GM19239 (cell line): Measurements from ENCODE around the gene PCDHGA7.
"Not testable (repeated sequence)": the region's sequence is repeated elsewhere in the genome, so short reads cannot be mapped to it uniquely, and the experiment has no call there.

Experiments used
- DNase-seq: peaks from one replicate; pipeline ENCODE4 v3.0.0; 2011; ENCODE audit warnings: low spot score; ENCODE audit not compliant: insufficient read length
- FAIRE-seq: peaks from 2 replicates; lab custom pipeline; 2011; peaks lifted over from hg19 to GRCh38; lab: Jason Lieb, UNC

Gene PCDHGA7

DNA sequence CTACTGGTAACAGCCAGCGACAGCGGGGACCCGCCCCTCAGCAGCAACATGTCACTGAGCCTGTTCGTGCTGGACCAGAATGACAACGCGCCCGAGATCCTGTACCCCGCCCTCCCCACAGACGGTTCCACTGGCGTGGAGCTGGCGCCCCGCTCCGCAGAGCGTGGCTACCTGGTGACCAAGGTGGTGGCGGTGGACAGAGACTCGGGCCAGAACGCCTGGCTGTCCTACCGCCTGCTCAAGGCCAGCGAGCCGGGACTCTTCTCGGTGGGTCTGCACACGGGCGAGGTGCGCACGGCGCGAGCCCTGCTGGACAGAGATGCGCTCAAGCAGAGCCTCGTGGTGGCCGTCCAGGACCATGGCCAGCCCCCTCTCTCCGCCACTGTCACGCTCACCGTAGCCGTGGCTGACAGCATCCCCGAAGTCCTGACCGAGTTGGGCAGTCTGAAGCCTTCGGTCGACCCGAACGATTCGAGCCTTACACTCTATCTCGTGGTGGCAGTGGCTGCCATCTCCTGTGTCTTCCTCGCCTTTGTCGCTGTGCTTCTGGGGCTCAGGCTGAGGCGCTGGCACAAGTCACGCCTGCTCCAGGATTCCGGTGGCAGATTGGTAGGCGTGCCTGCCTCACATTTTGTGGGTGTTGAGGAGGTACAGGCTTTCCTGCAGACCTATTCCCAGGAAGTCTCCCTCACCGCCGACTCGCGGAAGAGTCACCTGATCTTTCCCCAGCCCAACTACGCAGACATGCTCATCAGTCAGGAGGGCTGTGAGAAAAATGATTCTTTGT lies 12.1 kb downstream of the PCDHGA7 start:
- FAIRE-seq, DNase-seq: not testable (repeated sequence)

DNA sequence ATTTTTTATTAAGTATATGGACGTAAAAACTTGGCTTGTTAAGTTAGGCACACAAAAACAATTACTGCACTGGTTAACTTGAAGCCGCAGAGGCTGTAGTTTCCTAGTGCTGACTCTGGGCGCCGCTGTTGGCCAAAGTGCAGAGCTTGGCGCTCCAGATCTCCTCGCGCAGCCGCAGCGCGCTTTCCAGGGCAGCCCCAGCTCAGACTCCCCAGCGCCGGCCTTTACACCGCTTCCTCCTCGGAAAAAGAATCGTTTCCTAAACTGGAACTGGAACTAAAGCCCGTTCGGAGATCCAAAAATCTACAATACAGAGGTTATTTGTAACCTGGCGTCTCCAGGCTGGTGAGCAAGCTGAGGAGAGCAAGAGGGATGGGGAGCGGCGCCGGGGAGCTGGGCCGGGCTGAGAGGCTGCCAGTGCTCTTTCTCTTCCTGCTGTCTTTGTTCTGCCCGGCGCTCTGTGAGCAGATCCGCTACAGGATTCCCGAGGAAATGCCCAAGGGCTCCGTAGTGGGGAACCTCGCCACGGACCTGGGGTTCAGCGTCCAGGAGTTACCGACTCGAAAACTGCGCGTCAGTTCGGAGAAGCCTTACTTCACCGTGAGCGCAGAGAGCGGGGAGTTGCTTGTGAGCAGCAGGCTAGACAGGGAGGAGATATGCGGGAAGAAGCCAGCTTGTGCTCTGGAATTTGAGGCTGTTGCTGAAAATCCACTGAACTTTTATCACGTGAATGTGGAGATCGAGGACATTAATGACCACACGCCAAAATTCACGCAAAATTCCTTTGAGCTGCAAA lies 15.4 kb downstream of the PCDHGA7 start, which contains the start of gene PCDHGB5:
Gene PCDHGB5 (plus strand): TSS at position 192 of the 796 bp plus-strand sequence. CDS start 181 bp downstream, at position 373.
- peak; percentile 86 for FAIRE-seq
- DNase-seq: not testable (repeated sequence)

GRCh38 chr5:141398608-141399007 lies 16.1 kb downstream of the PCDHGA7 start:
- no peak for FAIRE-seq
- DNase-seq: no peak

DNA sequence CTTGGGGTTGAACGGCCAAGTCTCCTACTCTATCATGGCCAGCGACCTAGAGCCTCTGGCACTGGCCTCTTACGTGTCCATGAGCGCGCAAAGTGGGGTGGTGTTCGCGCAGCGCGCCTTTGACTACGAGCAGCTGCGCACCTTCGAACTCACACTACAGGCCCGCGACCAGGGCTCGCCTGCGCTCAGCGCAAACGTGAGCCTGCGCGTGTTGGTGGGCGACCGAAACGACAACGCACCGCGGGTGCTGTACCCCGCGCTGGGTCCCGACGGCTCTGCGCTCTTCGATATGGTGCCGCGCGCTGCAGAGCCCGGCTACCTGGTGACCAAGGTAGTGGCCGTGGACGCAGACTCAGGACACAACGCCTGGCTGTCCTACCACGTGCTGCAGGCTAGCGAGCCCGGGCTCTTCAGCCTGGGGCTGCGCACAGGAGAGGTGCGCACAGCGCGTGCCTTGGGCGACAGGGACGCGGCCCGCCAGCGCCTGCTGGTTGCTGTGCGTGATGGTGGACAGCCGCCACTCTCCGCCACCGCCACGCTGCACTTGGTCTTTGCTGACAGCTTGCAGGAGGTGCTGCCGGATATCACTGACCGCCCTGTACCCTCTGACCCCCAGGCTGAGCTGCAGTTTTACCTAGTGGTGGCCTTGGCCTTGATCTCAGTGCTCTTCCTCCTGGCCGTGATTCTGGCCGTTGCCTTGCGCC lies 17.2 kb downstream of the PCDHGA7 start:
- no peak for FAIRE-seq
- no peak for DNase-seq

DNA sequence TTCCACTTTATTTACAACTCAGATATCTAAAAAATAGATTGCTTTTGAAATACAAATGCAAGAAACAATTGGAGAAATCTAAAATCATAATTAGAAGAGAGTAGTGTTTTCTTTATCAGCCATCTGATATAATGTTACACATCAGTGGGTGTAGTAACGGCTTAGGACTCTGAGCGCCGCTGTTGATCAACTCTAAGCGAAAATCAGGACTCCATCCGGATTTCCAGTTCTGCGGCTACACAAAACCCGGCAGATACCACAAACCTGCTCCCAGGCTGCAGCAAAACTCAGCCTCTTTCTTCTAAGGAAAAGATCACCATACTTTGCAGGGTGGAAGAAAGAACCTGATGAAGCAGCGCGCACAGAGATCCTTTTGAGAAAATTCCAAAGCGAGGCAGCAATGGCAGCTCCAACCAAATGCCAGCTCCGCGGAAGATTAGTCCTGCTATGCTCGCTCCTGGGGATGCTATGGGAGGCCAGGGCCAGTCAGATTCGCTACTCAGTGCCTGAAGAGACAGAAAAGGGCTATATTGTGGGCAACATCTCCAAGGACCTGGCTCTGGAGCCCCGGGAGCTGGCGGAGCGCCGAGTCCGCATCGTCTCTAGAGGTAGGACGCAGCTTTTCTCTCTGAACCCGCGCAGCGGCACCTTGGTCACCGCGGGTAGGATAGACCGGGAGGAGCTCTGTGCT lies 20.2 kb downstream of the PCDHGA7 start, which contains the start of gene PCDHGA9:
Gene PCDHGA9 (plus strand): TSS at position 226 of the 691 bp plus-strand sequence. CDS start 175 bp downstream, at position 401.
- DNase-seq: no peak
- FAIRE-seq: no peak

GRCh38 chr5:141403387-141403786 lies 20.8 kb downstream of the PCDHGA7 start:
- FAIRE-seq (no peak), DNase-seq (no peak)

GRCh38 chr5:141407790-141408505 lies 25.4 kb downstream of the PCDHGA7 start, which contains the start of gene PCDHGB6:
PCDHGB6 (plus strand) TSS chr5:141408021; CDS start chr5:141408203, 182 bp downstream.
- peak; percentile 84 for FAIRE-seq
- DNase-seq: peak; percentile 44

DNA sequence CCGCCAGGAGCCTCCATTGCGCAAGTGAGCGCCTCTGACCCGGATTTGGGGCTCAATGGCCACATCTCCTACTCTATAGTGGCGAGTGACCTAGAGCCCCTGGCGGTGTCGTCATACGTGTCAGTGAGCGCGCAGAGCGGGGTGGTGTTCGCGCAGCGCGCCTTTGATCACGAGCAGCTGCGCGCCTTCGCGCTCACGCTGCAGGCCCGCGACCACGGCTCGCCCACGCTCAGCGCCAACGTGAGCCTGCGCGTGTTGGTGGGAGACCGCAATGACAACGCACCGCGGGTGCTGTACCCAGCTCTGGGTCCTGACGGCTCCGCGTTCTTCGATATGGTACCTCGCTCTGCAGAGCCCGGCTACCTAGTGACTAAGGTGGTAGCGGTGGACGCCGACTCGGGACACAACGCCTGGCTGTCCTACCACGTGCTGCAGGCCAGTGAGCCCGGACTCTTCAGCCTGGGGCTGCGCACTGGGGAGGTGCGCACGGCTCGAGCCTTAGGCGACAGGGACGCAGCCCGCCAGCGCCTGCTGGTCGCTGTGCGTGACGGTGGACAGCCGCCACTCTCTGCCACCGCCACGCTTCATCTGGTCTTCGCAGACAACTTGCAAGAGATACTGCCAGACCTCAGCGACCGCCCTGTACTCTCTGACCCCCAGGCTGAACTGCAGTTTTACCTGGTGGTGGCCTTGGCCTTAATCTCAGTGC lies 27.2 kb downstream of the PCDHGA7 start:
- FAIRE-seq: no peak

DNA sequence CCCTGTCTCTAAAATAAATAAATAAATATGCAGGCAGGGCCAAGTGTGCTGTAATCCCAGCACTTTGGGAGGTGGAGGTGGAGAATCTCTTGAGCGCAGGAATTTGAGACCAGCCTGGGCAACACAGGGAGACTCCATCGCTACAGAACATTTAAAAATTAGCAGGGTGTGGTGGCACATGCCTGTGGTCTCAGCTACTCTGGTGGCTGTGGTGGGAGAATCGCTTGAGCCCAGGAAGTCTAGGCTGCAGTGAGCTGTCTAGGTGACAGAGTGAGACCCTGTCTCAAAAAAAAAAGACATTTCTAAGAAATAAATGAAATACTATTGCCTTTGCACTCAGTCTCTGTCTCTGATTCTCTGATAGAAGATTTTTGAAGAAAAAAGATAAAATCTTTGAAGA lies 29.0 kb downstream of the PCDHGA7 start:
- no peak for DNase-seq
- FAIRE-seq: no peak

More for the DNA sequence above, 27.2 kb downstream of the PCDHGA7 start:
- DNase-seq: no peak

GRCh38 chr5:141412854-141413539 lies 30.5 kb downstream of the PCDHGA7 start, which contains the start of gene PCDHGA10:
PCDHGA10 (plus strand) TSS chr5:141412987; CDS start chr5:141413176, 189 bp downstream.
- FAIRE-seq (peak; percentile 23), DNase-seq (peak; percentile 68)

DNA sequence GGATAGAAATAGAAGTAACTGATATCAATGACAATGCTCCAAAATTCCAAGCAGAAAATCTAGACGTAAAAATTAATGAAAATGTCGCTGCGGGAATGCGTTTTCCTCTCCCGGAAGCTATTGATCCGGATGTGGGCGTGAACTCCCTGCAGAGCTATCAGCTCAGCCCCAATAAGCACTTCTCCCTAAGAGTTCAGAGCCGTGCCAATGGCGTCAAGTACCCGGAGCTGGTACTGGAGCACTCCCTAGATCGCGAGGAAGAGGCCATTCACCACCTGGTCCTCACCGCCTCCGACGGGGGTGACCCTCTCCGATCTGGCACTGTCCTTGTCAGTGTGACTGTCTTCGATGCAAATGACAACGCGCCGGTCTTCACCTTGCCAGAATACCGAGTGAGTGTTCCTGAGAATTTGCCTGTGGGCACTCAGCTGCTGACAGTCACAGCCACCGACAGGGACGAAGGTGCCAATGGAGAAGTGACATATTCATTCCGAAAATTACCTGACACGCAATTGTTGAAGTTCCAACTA lies 31.1 kb downstream of the PCDHGA7 start:
- DNase-seq (no peak), FAIRE-seq (no peak)

- not testable (repeated sequence) for FAIRE-seq, DNase-seq
Observed at GRCh38 chr5:141414548-141415274, 32.2 kb downstream of the PCDHGA7 start.

- not testable (repeated sequence) for FAIRE-seq, DNase-seq
Observed at GRCh38 chr5:141415275-141415618, 32.7 kb downstream of the PCDHGA7 start.

DNA sequence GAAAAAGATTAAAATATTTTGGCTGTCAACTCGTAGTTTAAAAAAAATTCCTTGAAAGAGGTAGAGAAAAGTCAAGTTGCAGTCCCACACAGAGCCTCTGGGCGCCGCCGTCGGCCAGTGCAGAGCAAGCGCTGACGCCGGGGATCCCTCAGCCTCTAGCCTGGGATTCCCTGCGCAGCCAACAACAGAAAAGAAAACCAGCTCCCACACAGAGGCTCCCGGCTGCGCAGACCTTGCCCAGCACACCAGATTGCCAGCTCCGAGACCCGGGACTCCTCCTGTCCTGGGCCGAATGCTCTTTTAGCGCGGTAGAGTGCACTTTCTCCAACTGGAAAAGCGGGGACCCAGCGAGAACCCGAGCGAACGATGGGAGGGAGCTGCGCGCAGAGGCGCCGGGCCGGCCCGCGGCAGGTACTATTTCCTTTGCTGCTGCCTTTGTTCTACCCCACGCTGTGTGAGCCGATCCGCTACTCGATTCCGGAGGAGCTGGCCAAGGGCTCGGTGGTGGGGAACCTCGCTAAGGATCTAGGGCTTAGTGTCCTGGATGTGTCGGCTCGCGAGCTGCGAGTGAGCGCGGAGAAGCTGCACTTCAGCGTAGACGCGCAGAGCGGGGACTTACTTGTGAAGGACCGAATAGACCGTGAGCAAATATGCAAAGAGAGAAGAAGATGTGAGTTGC lies 35.1 kb downstream of the PCDHGA7 start, which contains the start of gene PCDHGB7:
Gene PCDHGB7 (plus strand): TSS at position 184 of the 679 bp plus-strand sequence. CDS start 183 bp downstream, at position 367.
- FAIRE-seq: peak; percentile 68
- peak; percentile 65 for DNase-seq

GRCh38 chr5:141419074-141419880 lies 36.7 kb downstream of the PCDHGA7 start:
- DNase-seq: no peak
- no peak for FAIRE-seq
